Bronchial epithelial cell (primary cell): ENCODE data around the gene B4GALT6. TPM values are rescaled to one million over a fixed set of nuclear protein-coding genes. Genes with fewer than 3 reads are reported as not detected.

Experiments used
- DNase-seq: peaks from one replicate; pipeline ENCODE4 v3.0.0-alpha.2; 2010; ENCODE audit warnings: low read depth
- FAIRE-seq: peaks from 2 replicates; lab custom pipeline; 2011; peaks lifted over from hg19 to GRCh38; lab: Jason Lieb, UNC
- H3K27me3 ChIP-seq: 2 replicates; pipeline ENCODE4 v1.5.1; 2011; ENCODE audit warnings: low read length; ENCODE audit not compliant: control insufficient read depth, insufficient read depth
- H3K36me3 ChIP-seq: 2 replicates; pipeline ENCODE4 v1.5.1; 2011; ENCODE audit warnings: low read length; ENCODE audit not compliant: control insufficient read depth, insufficient read depth
- H3K4me3 ChIP-seq: 2 replicates; pipeline ENCODE4 v1.5.1; 2011; ENCODE audit warnings: mild to moderate bottlenecking, low read depth, low read length, control low read depth
- CTCF ChIP-seq: IDR thresholded peaks from 2 replicates; pipeline ENCODE4 v1.5.1; 2011; ENCODE audit warnings: mild to moderate bottlenecking, moderate library complexity, low read length, control low read depth, inconsistent platforms; ENCODE audit not compliant: insufficient read depth, severe bottlenecking
- total RNA-seq: library from RNA; depleted of rRNA; stranded (reverse); fragments of >200 nt; gene quantifications from 2 replicates; pipeline ENCODE4 v1.2.1, GENCODE V29; 2014

The B4GALT6 gene
- total RNA-seq, 1 donor from 2014 or later: 2.4 TPM

GRCh38 chr18:31666055-31666454, 18.3 kb downstream of the B4GALT6 start:
- FAIRE-seq: no peak
- no peak for TF ChIP-seq CTCF

GRCh38 chr18:31664101-31664500, 20.3 kb downstream of the B4GALT6 start:
- H3K27me3 ChIP-seq: no peaks in the 10 kb centered on the region
- H3K4me3 ChIP-seq: no peak overlapping the region
- no peak for TF ChIP-seq CTCF
- DNase-seq: no peak
- FAIRE-seq: no peak
- H3K36me3 ChIP-seq: no peaks in the 10 kb centered on the region

More at GRCh38 chr18:31666055-31666454, 18.3 kb downstream of the B4GALT6 start:
- DNase-seq: no peak
- H3K36me3 ChIP-seq: no peaks in the 10 kb centered on the region
- no peaks in the 10 kb centered on the region for H3K27me3 ChIP-seq
- no peak overlapping the region for H3K4me3 ChIP-seq

- Histone ChIP-seq H3K4me3 (no peak overlapping the region), H3K27me3 (no peaks in the 10 kb centered on the region), H3K36me3 (no peaks in the 10 kb centered on the region)
- TF ChIP-seq CTCF: no peak
- DNase-seq (peak; percentile 38), FAIRE-seq (no peak)
Observed at GRCh38 chr18:31661965-31662364, 22.4 kb downstream of the B4GALT6 start.

- FAIRE-seq: no peak
- no peak for DNase-seq
- no peaks in the 10 kb centered on the region for H3K36me3 ChIP-seq
- H3K4me3 ChIP-seq: no peak overlapping the region
- no peak for TF ChIP-seq CTCF
- no peaks in the 10 kb centered on the region for H3K27me3 ChIP-seq
Observed at GRCh38 chr18:31660763-31661162, 23.6 kb downstream of the B4GALT6 start.

GRCh38 chr18:31659576-31660177, 24.7 kb downstream of the B4GALT6 start:
- no peaks in the 10 kb centered on the region for H3K27me3 ChIP-seq
- H3K36me3 ChIP-seq: no peaks in the 10 kb centered on the region
- no peak for DNase-seq
- no peak overlapping the region for H3K4me3 ChIP-seq
- TF ChIP-seq CTCF: no peak
- no peak for FAIRE-seq
